Endothelial cell (in vitro differentiated cells): ENCODE results near the gene CORO2A. TPM values are rescaled to one million over a fixed set of nuclear protein-coding genes. Genes with fewer than 3 reads are reported as not detected.

Source experiments
- DNase-seq: peaks from one replicate; pipeline ENCODE4 v3.0.0; 2021; ENCODE audit warnings: low spot score
- H3K27ac Mint-ChIP-seq: one replicate; pipeline ENCODE4 v1.8.0; 2021; ENCODE audit warnings: mixed read lengths, inconsistent platforms; ENCODE audit not compliant: unreplicated experiment
- H3K27me3 Mint-ChIP-seq: one replicate; pipeline ENCODE4 v1.8.0; 2021; ENCODE audit warnings: mild to moderate bottlenecking, moderate library complexity, mixed read lengths, inconsistent platforms; ENCODE audit not compliant: unreplicated experiment
- H3K36me3 Mint-ChIP-seq: one replicate; pipeline ENCODE4 v1.8.0; 2021; ENCODE audit warnings: mild to moderate bottlenecking, low read depth, mixed read lengths, inconsistent platforms; ENCODE audit not compliant: unreplicated experiment
- H3K4me1 Mint-ChIP-seq: one replicate; pipeline ENCODE4 v1.8.0; 2021; ENCODE audit warnings: mild to moderate bottlenecking, mixed read lengths, inconsistent platforms; ENCODE audit not compliant: unreplicated experiment
- H3K4me3 Mint-ChIP-seq: one replicate; pipeline ENCODE4 v1.8.0; 2021; ENCODE audit warnings: mild to moderate bottlenecking, mixed read lengths, inconsistent platforms; ENCODE audit not compliant: unreplicated experiment
- H3K9me3 Mint-ChIP-seq: one replicate; pipeline ENCODE4 v1.8.0; 2021; ENCODE audit warnings: mixed read lengths, inconsistent platforms; ENCODE audit not compliant: unreplicated experiment
- total RNA-seq: library from RNA; stranded (reverse); fragmentation: NEBNext Ultra II Directional; extraction: Animal tissue kit (Norgen Biotek cat#: 25700); gene quantifications from one replicate; pipeline ENCODE4 v1.2.1, GENCODE V29; 2021; ENCODE audit not compliant: unreplicated experiment
- TF ChIP-seq, protein P1 (sequence below): fragments of 200-600 bp; sonication (generic); IDR thresholded peaks from one replicate; pipeline ENCODE4 v1.5.0; 2021; ENCODE audit warnings: antibody characterized with exemption; ENCODE audit not compliant: unreplicated experiment

Gene CORO2A
- total RNA-seq, 1 donor from 2014 or later = 5.5 TPM

DNA sequence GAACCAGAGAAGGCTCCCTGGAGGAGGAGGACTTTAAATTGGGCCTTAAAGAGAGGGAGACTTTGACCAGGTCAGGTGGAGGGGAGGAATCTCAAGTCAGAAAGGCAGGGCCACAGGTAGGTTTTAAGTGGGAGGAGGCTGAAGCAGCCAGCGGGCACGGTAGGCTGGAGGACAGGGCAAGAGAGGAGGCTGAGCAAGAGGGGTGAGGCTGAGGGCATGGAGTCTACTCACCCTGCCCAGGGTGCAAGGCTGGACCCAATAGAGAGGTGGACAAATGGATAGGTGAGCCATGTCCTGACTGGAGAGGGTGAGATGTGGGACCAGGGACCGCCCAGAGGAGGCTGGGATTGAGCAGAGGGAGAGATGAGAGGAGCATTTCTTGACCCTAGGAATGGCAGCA, 47.8 kb downstream of the CORO2A start:
- peaks cover 4% of the 10 kb centered on the region for H3K36me3 Mint-ChIP-seq
- H3K27ac Mint-ChIP-seq = no peak overlapping the region
- TF ChIP-seq, protein P1, sequence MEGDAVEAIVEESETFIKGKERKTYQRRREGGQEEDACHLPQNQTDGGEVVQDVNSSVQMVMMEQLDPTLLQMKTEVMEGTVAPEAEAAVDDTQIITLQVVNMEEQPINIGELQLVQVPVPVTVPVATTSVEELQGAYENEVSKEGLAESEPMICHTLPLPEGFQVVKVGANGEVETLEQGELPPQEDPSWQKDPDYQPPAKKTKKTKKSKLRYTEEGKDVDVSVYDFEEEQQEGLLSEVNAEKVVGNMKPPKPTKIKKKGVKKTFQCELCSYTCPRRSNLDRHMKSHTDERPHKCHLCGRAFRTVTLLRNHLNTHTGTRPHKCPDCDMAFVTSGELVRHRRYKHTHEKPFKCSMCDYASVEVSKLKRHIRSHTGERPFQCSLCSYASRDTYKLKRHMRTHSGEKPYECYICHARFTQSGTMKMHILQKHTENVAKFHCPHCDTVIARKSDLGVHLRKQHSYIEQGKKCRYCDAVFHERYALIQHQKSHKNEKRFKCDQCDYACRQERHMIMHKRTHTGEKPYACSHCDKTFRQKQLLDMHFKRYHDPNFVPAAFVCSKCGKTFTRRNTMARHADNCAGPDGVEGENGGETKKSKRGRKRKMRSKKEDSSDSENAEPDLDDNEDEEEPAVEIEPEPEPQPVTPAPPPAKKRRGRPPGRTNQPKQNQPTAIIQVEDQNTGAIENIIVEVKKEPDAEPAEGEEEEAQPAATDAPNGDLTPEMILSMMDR = no peak
- H3K4me3 Mint-ChIP-seq = no peak overlapping the region
- no peaks in the 10 kb centered on the region for H3K27me3 Mint-ChIP-seq
- H3K4me1 Mint-ChIP-seq = no peaks in the 10 kb centered on the region
- no peaks in the 10 kb centered on the region for H3K9me3 Mint-ChIP-seq
- no peak for DNase-seq

DNA sequence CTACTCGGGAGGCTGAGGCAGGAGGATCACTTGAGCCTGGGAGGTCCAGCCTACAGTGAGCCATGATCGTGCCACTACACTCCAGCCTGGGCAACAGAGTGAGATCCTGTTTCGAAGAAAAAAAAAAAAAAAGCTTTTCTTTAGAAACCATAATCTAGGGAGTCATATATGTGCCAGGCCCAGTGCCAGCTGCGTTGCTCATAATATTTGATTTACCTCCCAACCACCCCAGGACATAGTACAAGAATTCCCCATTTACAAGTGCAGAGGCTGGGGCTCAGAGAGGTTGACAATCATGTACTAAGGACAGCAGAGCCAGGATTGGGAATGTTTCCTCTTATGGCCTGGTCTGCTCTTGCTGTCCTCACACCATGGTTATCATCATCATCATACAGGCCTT, 48.4 kb downstream of the CORO2A start:
- Mint-ChIP-seq H3K4me1 (no peaks in the 10 kb centered on the region), H3K36me3 (peaks cover 4% of the 10 kb centered on the region), H3K27ac (no peak overlapping the region), H3K9me3 (no peaks in the 10 kb centered on the region), H3K4me3 (no peak overlapping the region), H3K27me3 (no peaks in the 10 kb centered on the region)
- no peak for DNase-seq
- TF ChIP-seq, protein P1 = no peak

DNA sequence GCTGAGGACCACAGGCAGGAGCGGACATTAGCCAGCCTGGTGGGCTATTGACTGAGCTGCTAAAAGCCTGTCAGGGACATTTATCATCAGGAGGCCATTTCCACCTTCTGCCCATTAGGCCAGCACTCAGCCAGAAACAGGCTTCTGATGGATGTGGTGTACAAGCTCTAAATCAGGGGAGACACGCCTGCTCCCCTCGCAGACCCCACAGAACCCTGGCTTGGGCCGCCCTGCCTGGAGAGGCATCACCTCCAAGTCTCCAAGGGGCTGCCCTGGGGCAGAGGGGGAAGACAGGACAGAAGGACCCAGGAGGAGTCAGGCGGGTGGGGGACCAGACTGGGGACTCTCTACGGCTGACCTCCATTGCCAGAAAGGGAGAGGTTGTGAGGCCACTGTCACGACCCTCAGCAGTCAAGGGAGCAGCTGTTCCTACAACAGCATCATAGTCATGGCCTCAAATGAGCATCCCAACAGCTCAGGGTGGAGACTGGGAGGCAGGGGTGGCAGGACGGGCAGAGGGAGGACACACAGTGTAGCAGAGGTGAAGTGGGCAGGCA, 49.4 kb downstream of the CORO2A start:
- DNase-seq = no peak
- TF ChIP-seq, protein P1 = no peak
- H3K36me3 Mint-ChIP-seq = peaks cover 4% of the 10 kb centered on the region
- H3K4me3 Mint-ChIP-seq = no peak overlapping the region
- no peaks in the 10 kb centered on the region for H3K4me1 Mint-ChIP-seq
- no peaks in the 10 kb centered on the region for H3K9me3 Mint-ChIP-seq
- no peak overlapping the region for H3K27ac Mint-ChIP-seq
- no peaks in the 10 kb centered on the region for H3K27me3 Mint-ChIP-seq

DNA sequence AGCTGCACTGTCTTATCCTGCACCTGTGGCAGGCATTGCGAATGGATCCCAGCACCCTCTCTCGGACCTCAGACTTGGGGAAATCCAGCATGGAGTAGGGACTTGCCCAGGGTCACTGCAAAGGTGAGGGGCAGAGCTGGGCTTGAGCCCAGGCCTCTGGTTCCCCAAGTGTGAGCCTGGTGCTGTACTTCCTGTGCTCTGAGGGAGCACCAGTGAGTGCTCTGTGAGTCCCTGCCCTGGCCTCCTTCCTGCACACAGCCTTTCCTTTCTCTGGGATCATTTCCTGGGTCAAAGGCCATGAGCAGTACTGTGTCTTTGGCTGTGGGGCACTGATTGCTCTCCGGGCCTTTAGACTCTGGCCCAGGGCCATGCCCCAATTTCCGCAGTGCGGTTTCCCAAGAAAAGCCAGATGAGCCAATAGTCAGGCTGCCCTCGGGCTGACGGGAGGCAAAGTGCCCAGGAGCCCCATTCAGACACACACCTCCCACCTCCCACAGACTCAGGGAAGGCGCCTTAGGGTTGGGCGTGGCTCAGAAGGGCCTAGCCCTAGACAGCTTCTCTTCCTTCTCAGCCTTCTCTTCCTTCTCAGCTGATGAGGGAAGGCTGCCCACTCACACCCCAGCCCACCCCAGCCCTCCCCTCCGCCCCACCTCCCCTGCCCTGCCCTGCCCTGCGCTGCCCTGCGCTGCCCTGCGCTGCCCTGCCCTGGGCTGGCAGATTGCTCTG, 50.1 kb downstream of the CORO2A start:
- DNase-seq = no peak
- Mint-ChIP-seq H3K36me3 (peaks cover 4% of the 10 kb centered on the region), H3K27me3 (no peaks in the 10 kb centered on the region), H3K4me3 (no peak overlapping the region), H3K4me1 (no peaks in the 10 kb centered on the region), H3K9me3 (no peaks in the 10 kb centered on the region), H3K27ac (no peak overlapping the region)
- TF ChIP-seq, protein P1 = no peak

DNA sequence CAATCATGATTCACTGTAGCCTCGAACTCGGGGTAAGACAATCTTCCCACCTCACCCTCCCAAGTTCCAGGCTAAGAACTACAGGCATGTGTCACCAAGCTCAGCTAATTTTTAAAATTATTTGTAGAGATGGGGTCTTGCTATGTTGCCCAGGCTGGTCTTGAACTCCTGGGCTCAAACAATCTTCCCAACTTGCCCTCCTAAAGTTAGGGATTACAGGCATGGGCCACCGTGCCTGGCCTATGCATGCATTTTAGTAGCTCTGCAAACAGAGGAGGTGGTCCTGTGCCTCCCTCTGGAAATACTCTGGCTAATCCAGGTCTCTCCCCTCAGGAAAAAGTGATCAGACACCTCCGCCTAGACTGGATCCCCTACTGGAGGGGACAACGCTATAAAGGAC, 51.9 kb downstream of the CORO2A start:
- no peak for DNase-seq
- no peak overlapping the region for H3K27ac Mint-ChIP-seq
- no peaks in the 10 kb centered on the region for H3K9me3 Mint-ChIP-seq
- TF ChIP-seq, protein P1 = no peak
- H3K27me3 Mint-ChIP-seq = no peaks in the 10 kb centered on the region
- H3K4me1 Mint-ChIP-seq = no peaks in the 10 kb centered on the region
- H3K4me3 Mint-ChIP-seq = no peak overlapping the region
- H3K36me3 Mint-ChIP-seq = peaks cover 8% of the 10 kb centered on the region
